Activated B cell treated with CpG ODN at 0.5 μM for 24 hours (primary cell): ENCODE data around the gene KCNJ9. TPM values are rescaled to one million over a fixed set of nuclear protein-coding genes. Genes with fewer than 3 reads are reported as not detected.

ENCODE experiments used
- ATAC-seq: fragments of 200-7000 bp; cut with Tn5 transposase; one replicate; pipeline ENCODE4 v1.10.0; 2021; ENCODE audit warnings: low read depth, mild to moderate bottlenecking, moderate library complexity
- CTCF ChIA-PET: fragments of 350-600 bp; sonication (Branson Sonifier 250); formaldehyde crosslinking; loops from one replicate; lab custom pipeline; 2021; ENCODE audit warnings: antibody characterized with exemption; lab: Charles Lee
- POLR2A ChIA-PET: fragments of 350-600 bp; sonication (Branson Sonifier 250); formaldehyde crosslinking; loops from one replicate; lab custom pipeline; 2021; ENCODE audit warnings: antibody characterized with exemption; lab: Charles Lee
- DNase-seq: peaks from one replicate; pipeline ENCODE4 v3.0.0; 2022
- H3K27ac Mint-ChIP-seq: one replicate; pipeline ENCODE4 v1.8.0; 2020; ENCODE audit warnings: mixed read lengths
- H3K27me3 Mint-ChIP-seq: one replicate; pipeline ENCODE4 v1.8.0; 2021; ENCODE audit warnings: mixed read lengths
- H3K36me3 Mint-ChIP-seq: one replicate; pipeline ENCODE4 v1.8.0; 2021; ENCODE audit warnings: low read depth, mixed read lengths
- H3K4me1 Mint-ChIP-seq: one replicate; pipeline ENCODE4 v1.8.0; 2021; ENCODE audit warnings: mixed read lengths
- H3K4me3 Mint-ChIP-seq: one replicate; pipeline ENCODE4 v1.8.0; 2020; ENCODE audit warnings: mild to moderate bottlenecking, mixed read lengths
- H3K9me3 Mint-ChIP-seq: one replicate; pipeline ENCODE4 v1.8.0; 2020; ENCODE audit warnings: mixed read lengths
- intact Hi-C: fragments of 100-400 bp; cut with micrococcal nuclease; formaldehyde crosslinking; loops from one replicate; pipeline ENCODE4 v1.15.1; 2024
- total RNA-seq: library from RNA; stranded (reverse); gene quantifications from 2 replicates; pipeline ENCODE4 v1.2.3, GENCODE V29; 2022
- TF ChIP-seq, protein P1 (sequence below): fragments of 200-600 bp; IDR thresholded peaks from one replicate; pipeline ENCODE4 v1.8.0; 2022; ENCODE audit warnings: antibody characterized with exemption, mild to moderate bottlenecking

KCNJ9 gene
- total RNA-seq, 1 donor from 2014 or later = not detected

DNA sequence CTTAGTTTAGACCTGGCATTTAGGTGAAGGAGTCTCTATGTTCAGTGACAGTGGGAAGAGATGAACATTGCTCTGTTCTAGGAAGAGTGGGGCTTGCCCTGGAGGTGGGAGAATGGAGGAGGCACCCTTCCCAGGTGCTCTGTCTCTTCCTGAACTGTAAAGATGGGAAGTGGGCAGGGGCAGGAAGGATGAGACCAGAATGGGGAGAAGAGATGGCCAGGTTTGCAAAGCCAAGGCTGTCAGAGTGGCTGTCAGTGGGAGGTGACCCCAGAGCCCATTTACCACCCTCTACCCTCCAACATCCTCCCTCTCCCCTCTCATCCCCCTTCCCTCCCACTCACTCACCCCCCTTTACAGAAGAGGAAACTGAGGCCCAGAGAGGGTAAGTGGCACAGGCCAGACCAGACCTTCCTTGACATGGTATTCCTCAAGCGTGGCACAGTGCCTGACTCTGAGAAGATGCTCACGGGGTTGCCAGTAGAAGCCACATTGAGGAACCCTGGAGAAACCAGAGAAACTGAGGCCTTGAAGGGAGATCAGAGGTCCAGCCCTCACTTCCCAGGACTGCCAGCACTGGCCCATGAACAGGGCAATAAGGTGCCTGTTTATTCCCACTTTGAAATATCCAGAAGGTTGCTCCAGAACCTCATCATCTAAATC lies 18.5 kb downstream of the KCNJ9 start:
- no peak for DNase-seq
- Mint-ChIP-seq H3K9me3 (no peaks in the 10 kb centered on the region), H3K4me1 (peaks cover 39% of the 10 kb centered on the region), H3K4me3 (peak overlapping the region; percentile 84), H3K27ac (peak overlapping the region; percentile 85), H3K27me3 (no peaks in the 10 kb centered on the region), H3K36me3 (peaks cover 2% of the 10 kb centered on the region)
- intact Hi-C loops = loop anchor here (1.0 to 10.0 kb wide), 4 partner anchors 95 to 1295 kb away; no protein-coding TSS in a partner anchor
- POLR2A ChIA-PET = interaction anchor here (0.8 to 1.8 kb wide), 2 partner anchors 152 to 185 kb away, joined by 4 to 8 read pairs; partner anchors contain the start of gene PEX19
- no peak for ATAC-seq
- TF ChIP-seq, protein P1, sequence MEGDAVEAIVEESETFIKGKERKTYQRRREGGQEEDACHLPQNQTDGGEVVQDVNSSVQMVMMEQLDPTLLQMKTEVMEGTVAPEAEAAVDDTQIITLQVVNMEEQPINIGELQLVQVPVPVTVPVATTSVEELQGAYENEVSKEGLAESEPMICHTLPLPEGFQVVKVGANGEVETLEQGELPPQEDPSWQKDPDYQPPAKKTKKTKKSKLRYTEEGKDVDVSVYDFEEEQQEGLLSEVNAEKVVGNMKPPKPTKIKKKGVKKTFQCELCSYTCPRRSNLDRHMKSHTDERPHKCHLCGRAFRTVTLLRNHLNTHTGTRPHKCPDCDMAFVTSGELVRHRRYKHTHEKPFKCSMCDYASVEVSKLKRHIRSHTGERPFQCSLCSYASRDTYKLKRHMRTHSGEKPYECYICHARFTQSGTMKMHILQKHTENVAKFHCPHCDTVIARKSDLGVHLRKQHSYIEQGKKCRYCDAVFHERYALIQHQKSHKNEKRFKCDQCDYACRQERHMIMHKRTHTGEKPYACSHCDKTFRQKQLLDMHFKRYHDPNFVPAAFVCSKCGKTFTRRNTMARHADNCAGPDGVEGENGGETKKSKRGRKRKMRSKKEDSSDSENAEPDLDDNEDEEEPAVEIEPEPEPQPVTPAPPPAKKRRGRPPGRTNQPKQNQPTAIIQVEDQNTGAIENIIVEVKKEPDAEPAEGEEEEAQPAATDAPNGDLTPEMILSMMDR = no peak
- CTCF ChIA-PET = interaction anchor here (1.2 to 7.0 kb wide), 8 partner anchors 14 to 277 kb away, joined by 6 to 99 read pairs (median 22); no protein-coding TSS in a partner anchor

- peak overlapping the region; percentile 66 for H3K4me3 Mint-ChIP-seq
- intact Hi-C loops = loop anchor here (1.0 to 2.0 kb wide), 5 partner anchors 94 to 506 kb away; no protein-coding TSS in a partner anchor
- POLR2A ChIA-PET = interaction anchor here (0.5 to 1.8 kb wide), 8 partner anchors 21 to 276 kb away, joined by 3 to 8 read pairs (median 6); partner anchors contain the start of genes DCAF8 and PEX19
- H3K9me3 Mint-ChIP-seq = no peaks in the 10 kb centered on the region
- peak; percentile 23 for ATAC-seq
- peak overlapping the region; percentile 61 for H3K27ac Mint-ChIP-seq
- H3K36me3 Mint-ChIP-seq = peaks cover 2% of the 10 kb centered on the region
- no peaks in the 10 kb centered on the region for H3K27me3 Mint-ChIP-seq
- TF ChIP-seq, protein P1 = no peak
- H3K4me1 Mint-ChIP-seq = peaks cover 36% of the 10 kb centered on the region
- peak; percentile 69 for DNase-seq
- CTCF ChIA-PET = interaction anchor here (0.6 to 7.0 kb wide), 15 partner anchors 16 to 275 kb away, joined by 3 to 99 read pairs (median 4); no protein-coding TSS in a partner anchor
Observed at GRCh38 chr1:160101037-160101716, 19.8 kb downstream of the KCNJ9 start.

- H3K36me3 Mint-ChIP-seq = peaks cover 2% of the 10 kb centered on the region
- H3K9me3 Mint-ChIP-seq = no peaks in the 10 kb centered on the region
- ChIA-PET CTCF (interaction anchor here (0.6 to 7.0 kb wide), 14 partner anchors 16 to 275 kb away, joined by 3 to 99 read pairs (median 4); no protein-coding TSS in a partner anchor), POLR2A (interaction anchor here (1.0 to 1.5 kb wide), 4 partner anchors 150 to 275 kb away, joined by 3 to 7 read pairs (median 5); partner anchors contain the start of gene DCAF8)
- intact Hi-C loops = loop anchor here (1.0 to 2.0 kb wide), 5 partner anchors 93 to 505 kb away; no protein-coding TSS in a partner anchor
- ATAC-seq (no peak), DNase-seq (no peak)
- TF ChIP-seq, protein P1 = no peak
- no peak overlapping the region for H3K27ac Mint-ChIP-seq
- H3K4me3 Mint-ChIP-seq = no peak overlapping the region
- no peaks in the 10 kb centered on the region for H3K27me3 Mint-ChIP-seq
- H3K4me1 Mint-ChIP-seq = peaks cover 29% of the 10 kb centered on the region
Observed at GRCh38 chr1:160101717-160102522, 20.6 kb downstream of the KCNJ9 start.

- CTCF ChIA-PET = interaction anchor here (1.3 to 7.0 kb wide), 7 partner anchors 19 to 273 kb away, joined by 4 to 99 read pairs (median 26); partner anchors contain the start of gene PEX19
- Mint-ChIP-seq H3K27ac (no peak overlapping the region), H3K4me1 (peaks cover 21% of the 10 kb centered on the region), H3K36me3 (no peaks in the 10 kb centered on the region), H3K27me3 (peaks cover 2% of the 10 kb centered on the region), H3K4me3 (no peak overlapping the region), H3K9me3 (no peaks in the 10 kb centered on the region)
- intact Hi-C loops = no loop called here
- no peak for ATAC-seq
- POLR2A ChIA-PET = no interaction called here
- TF ChIP-seq, protein P1 = no peak
- no peak for DNase-seq
Observed at GRCh38 chr1:160103658-160104408, 22.5 kb downstream of the KCNJ9 start.
